Measurements from ENCODE around the gene MTA1.

- TF ChIP-seq POLR2A (IDR thresholded peaks at IDR 0.05; ENCODE audit: low read length) (no peak), GATA1 (IDR thresholded peaks at IDR 0.05; ENCODE audit: low read depth, low read length) (no peak)
Measured at GRCh38 chr14:105446971-105447370, 27.3 kb downstream of the MTA1 start.
